GM10266 (cell line): ENCODE measurements around the gene LRRC8E.

Source experiments
- DNase-seq: peaks from one replicate; pipeline ENCODE4 v3.0.0; 2012; ENCODE audit errors: extremely low spot score
- TF ChIP-seq, protein P1 (sequence below): IDR thresholded peaks from 2 replicates; pipeline ENCODE4 v1.5.1; 2012; ENCODE audit warnings: mild to moderate bottlenecking, low read depth; ENCODE audit not compliant: control insufficient read depth, insufficient read depth; ENCODE audit errors: missing control alignments

The LRRC8E gene

DNA sequence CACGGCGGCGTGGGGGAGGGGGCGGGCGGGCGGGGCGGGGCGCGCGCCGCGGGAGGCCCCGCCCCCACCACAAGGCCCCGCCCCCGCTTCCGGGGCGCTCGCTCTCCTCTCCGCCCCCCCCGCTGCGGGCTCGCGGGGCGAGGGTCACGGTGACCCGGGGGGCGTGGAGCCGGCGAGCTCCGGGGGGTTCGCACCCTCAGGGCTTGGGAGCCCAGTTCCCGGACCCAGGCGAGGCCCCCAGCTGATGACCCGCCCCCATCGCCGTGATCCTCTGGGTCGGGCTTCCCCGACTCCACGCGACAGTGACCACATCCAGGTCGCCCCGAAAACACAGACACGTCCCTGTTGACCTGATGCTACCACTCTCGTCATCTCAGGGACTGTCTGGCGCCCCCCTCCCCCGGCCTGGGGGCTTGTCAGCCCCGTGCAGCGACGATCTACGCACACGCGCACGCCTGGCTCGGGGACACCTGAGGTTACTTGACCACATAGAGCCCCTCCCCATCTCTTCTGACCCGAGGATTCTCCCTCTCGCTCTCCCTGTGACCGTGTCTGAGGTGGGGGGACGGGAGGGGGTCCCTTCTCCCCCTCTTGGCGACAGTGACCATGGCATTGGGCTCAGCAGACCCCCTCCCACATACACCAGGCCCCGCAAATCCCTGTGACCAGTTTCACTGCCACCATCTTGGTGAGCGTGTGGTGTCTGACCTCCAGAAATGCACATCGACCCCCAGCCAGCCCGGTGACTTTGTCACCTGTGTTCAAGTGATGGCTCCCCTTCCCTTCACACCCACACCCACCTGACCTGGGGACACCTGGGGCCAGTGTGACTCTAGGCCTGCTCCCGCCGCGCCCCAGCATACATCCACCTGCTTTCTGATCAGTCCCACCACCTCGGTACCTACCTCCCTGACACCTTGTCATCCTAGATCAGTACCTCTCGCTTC is 16.0 kb downstream of the LRRC8E start:
- TF ChIP-seq, protein P1, sequence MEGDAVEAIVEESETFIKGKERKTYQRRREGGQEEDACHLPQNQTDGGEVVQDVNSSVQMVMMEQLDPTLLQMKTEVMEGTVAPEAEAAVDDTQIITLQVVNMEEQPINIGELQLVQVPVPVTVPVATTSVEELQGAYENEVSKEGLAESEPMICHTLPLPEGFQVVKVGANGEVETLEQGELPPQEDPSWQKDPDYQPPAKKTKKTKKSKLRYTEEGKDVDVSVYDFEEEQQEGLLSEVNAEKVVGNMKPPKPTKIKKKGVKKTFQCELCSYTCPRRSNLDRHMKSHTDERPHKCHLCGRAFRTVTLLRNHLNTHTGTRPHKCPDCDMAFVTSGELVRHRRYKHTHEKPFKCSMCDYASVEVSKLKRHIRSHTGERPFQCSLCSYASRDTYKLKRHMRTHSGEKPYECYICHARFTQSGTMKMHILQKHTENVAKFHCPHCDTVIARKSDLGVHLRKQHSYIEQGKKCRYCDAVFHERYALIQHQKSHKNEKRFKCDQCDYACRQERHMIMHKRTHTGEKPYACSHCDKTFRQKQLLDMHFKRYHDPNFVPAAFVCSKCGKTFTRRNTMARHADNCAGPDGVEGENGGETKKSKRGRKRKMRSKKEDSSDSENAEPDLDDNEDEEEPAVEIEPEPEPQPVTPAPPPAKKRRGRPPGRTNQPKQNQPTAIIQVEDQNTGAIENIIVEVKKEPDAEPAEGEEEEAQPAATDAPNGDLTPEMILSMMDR: no peak
- DNase-seq: peak; percentile 89

DNA sequence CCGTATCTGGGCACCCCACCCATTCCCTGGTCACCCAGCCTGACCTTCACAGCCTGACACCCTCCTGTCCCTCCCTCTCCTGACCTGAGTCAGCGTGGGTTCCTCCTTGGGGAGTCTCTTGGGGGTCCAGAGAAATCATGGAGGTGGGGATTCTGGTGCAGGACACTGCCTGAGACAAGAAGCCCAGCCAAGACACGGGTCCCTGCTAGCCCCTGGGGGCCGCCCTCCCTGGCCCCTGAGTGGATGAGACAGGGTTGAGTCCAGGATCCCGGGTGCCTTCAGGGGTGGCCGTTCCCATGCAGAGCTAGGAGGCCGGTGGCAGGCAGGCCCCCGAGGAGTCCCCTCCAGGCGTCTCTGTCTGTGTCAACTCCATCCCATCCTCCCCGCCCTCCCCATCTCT is 17.0 kb downstream of the LRRC8E start:
- TF ChIP-seq, protein P1: no peak
- no peak for DNase-seq

DNA sequence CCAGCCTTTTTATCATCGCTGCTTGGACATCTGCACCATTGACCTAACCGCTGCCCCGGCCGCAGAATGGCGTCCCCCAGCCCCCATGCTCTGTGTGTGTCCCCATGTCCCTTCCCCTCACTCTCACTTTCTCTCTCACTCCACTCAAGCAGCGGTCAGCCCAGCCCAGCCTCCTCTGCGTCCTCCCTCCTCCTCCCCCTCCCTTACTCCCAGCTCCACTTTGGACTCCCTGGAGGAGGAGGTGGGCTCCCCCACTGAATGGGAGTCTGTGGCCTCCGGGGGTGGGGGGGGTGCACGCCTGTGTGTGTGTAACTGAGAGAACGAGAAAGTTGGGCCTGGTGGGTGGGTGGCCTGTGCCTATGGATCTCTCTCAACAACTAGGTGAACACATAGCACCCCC is 17.5 kb downstream of the LRRC8E start:
- TF ChIP-seq, protein P1: no peak
- no peak for DNase-seq

DNA sequence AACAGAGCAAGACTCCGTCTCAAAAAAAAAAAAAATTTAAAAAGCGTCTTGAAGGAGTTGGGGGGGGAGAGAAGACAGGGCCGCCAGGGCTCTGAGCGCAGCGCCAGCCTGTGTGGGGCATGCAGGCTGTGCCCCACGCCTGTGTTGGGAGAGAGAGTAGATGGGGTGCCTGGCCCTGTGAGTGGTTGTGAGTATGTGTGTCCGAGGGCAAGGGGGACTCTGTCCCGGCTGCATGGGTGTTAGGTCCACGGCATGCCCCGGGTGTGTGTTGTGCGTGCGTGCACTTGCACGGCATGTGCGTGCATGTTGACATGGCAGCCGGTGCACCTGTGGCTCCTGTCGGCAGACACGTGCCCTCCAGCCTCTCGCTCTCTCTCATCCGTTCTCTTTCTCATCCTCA is 18.8 kb downstream of the LRRC8E start:
- TF ChIP-seq, protein P1: no peak
- no peak for DNase-seq

DNA sequence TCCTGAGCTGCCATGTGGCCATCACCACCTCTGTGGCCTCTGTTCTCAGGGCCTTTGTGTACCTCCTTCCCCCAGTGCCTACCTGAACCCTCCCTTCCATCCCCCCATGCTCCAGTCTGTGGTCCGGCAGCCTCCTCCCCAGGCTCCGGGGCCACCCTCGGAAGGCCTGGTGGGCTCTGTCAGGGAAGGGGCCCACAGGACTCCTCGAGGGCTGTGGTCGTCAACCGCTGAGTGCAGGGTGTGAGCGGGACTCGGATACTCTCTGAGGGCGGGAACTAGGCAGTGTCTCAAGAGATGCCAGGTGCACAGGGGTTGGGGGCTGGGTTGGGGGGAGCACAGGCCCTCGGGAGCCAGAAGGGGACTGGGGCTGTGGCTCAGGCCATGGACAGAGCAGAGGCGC is 19.2 kb downstream of the LRRC8E start:
- no peak for DNase-seq
- TF ChIP-seq, protein P1: no peak

DNA sequence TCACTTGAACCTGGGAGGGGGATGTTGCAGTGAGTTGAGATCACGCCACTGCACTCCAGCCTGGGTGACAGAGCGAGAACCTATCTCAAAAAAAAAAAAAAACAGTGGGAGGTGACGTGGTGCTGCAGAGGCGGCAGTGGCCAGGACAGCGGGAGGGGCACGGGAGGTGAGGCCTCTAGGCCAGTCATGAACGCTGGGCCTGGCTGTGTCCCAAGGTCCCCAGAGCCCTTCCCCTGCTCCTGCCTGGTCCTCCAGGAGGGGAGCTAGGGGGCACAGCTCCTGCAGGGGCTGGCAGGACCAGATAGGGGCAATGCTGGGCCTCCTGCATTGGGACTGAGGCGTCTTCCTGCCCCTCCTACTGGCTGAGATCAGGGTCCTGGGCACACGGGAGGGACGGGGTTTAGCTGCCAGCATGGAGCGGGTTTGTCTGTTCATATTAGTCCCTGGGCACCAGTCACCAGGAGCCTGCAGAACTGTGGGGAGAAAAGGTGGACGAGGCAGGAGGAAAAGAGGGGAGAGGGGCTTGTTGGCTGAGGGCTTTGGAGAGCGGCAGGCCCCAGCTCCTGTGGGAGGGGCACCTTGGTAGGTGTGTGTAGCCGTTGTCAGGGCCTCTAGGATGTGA is 19.9 kb downstream of the LRRC8E start:
- DNase-seq: no peak
- TF ChIP-seq, protein P1: no peak

DNA sequence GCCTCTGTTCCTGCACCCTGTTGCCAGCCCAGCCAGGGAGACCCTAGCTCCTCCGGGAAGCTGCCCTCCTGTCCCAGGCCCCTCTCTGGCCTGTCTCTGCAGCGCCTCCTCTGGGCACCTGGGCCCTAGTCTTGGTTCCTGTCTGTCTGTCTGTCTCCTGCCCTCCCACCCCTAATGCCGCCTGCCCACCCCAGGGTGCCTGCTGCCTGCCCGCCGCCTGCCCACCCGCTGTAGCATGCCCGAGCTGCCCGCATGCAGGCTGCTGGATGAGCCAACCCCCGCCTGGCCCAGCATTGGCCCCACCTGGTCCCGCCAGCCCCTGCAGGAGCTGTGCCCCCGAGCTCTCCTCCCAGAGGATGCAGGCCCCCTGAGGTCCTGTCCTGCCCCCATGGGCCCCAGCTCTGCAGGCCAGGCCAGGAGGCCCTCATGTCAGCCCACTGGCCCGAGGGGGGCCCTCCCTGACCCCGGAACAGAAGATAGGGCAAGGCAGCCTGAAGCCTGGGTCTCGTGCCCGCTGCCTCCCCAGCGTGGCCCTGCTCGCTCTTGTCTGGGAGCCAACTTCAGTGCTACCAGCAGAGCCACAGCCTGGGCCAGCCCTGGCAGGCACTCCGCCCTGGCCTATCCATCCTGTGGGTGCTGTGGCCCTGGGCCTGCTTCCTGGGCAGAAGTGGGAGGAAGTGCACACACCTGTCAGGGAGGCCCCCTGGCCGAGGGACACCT is 20.6 kb downstream of the LRRC8E start:
- TF ChIP-seq, protein P1: no peak
- no peak for DNase-seq
